ENCODE measurements around the gene NT5M. TPM values are rescaled to one million over a fixed set of nuclear protein-coding genes. Genes with fewer than 3 reads are reported as not detected.

NT5M gene
- total and polyA plus RNA-seq, 8 donors, result 0.72 to 6.6 (median 2.8) TPM; not detected in 2

DNA sequence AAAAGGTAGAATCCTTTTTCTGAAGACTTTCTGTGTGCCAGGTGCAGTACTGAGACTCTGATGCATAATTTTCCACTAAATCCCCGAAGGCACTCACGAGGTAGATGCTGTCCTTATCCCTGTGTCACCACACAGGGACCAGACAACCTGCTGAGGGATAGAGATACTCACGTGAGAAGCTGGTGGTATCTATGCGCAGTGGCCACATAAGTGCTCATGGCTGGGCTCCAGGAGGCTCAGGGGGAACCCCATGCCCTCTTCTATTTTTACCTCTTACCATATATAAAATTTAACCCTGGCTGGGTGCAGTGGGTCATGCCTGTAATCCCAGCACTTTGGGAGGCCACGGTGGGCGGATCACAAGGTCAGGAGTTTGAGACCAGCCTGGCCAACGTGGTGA is 38.3 kb downstream of the NT5M start:
- Histone ChIP-seq H3K9me3 (no peaks in the 10 kb centered on the region), H3K27ac (no peak overlapping the region), H3K4me3 (no peak overlapping the region), H3K36me3 (peaks cover 0 to 11% (median 0%) of the 10 kb centered on the region in 4 donors), H3K4me1 (peaks cover 7 to 14% (median 10%) of the 10 kb centered on the region in 4 donors), H3K27me3 (no peaks in the 10 kb centered on the region)
- intact Hi-C loops (cut with DNase I; ENCODE audit: low total_unique reads), result no loop called here
- TF ChIP-seq POLR2A (IDR thresholded peaks at IDR 0.05) (no peak), POLR2AphosphoS5 (IDR thresholded peaks at IDR 0.05) (no peak), EP300 (IDR thresholded peaks at IDR 0.05) (no peak)
- TF ChIP-seq, protein P1, sequence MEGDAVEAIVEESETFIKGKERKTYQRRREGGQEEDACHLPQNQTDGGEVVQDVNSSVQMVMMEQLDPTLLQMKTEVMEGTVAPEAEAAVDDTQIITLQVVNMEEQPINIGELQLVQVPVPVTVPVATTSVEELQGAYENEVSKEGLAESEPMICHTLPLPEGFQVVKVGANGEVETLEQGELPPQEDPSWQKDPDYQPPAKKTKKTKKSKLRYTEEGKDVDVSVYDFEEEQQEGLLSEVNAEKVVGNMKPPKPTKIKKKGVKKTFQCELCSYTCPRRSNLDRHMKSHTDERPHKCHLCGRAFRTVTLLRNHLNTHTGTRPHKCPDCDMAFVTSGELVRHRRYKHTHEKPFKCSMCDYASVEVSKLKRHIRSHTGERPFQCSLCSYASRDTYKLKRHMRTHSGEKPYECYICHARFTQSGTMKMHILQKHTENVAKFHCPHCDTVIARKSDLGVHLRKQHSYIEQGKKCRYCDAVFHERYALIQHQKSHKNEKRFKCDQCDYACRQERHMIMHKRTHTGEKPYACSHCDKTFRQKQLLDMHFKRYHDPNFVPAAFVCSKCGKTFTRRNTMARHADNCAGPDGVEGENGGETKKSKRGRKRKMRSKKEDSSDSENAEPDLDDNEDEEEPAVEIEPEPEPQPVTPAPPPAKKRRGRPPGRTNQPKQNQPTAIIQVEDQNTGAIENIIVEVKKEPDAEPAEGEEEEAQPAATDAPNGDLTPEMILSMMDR (IDR thresholded peaks at IDR 0.05), result no peak
- WGBS, 5 donors, result 86 to 90% (median 88%) methylated on average over 7 of the region's 7 CpGs
- DNase-seq, result no peak

DNA sequence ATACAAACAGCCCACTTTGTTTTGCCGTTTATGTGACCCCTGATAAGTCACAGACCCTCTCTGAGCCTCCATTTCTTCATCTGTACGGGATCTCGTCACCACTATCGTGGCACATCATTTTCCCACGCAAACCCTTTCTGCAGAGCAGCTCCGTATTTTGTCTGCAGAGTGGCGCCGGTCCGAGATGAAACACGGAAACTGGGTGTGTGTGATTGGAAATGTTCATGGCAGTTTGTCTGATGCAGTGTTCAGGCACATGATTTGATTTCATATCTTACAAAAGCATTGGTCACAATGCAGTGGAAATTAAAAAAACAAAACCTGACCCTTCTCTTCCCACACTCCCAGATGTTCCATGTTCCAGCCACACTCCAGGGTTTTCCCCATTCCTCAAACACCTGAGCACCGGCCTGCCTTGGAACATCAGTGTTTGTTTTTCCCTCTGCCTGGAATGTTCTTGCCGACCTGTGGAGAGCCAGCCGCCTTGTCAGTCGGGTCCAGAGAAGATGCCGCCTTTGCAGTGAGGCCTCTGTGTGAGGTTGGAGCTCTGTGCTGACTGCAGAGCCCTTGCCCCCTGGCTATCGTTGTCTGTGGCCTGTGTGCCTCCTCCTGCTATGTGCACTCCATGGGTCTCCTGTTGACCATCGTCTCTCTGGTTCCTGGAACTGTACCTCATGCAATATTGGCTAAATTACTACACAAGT is 39.2 kb downstream of the NT5M start:
- Histone ChIP-seq H3K4me1 (peaks cover 7 to 14% (median 10%) of the 10 kb centered on the region in 4 donors), H3K4me3 (no peak overlapping the region), H3K27me3 (no peaks in the 10 kb centered on the region), H3K9me3 (no peaks in the 10 kb centered on the region), H3K36me3 (peaks cover 0 to 11% (median 0%) of the 10 kb centered on the region in 4 donors), H3K27ac (no peak overlapping the region)
- 29 to 65% (median 48%) methylated on average over 17 of the region's 17 CpGs for WGBS, 5 donors
- no peak for TF ChIP-seq POLR2AphosphoS5 (IDR thresholded peaks at IDR 0.05)
- TF ChIP-seq EP300 (IDR thresholded peaks at IDR 0.05), result no peak
- TF ChIP-seq, protein P1 (IDR thresholded peaks at IDR 0.05), result no peak
- no peak for TF ChIP-seq POLR2A (IDR thresholded peaks at IDR 0.05)
- intact Hi-C loops (cut with DNase I; ENCODE audit: low total_unique reads), result no loop called here
- DNase-seq, result peak in 1 of 2 donors; percentile 58

DNA sequence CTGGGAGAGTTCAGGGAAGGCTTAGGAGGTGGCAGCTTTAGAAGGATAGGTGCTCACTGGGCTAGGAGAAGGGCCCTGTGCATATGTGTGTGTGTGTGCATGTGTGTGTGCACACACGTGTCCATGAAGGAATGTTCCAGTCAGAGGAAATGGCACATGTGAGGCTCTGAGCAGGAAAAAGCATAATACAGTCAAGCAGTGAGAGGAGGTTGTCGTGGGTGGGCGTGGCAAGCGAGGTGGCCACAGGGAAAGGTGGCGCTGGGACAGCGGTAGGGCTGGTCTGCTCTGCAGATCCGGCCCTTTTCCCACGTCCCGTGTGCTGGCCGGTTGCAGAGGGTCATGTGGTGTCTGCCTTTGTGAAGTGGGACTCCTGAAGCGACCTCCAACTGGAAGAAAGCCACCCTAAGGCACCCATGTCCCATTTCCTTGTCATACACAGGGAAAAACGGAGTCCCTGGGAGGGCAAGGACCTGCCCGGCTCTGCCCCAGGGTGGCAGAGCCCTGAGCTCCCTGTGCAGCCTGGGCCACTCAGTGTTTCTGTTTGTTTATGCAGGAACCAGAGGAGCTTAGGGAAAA is 40.1 kb downstream of the NT5M start:
- H3K4me1 ChIP-seq, result peaks cover 7 to 14% (median 10%) of the 10 kb centered on the region in 4 donors
- TF ChIP-seq POLR2AphosphoS5 (IDR thresholded peaks at IDR 0.05) (no peak), EP300 (IDR thresholded peaks at IDR 0.05) (no peak), POLR2A (IDR thresholded peaks at IDR 0.05) (no peak)
- TF ChIP-seq, protein P1 (IDR thresholded peaks at IDR 0.05), result no peak
- WGBS, 5 donors, result 39 to 61% (median 52%) methylated on average over 12 to 13 of the region's 13 CpGs
- no peaks in the 10 kb centered on the region for H3K9me3 ChIP-seq
- no peaks in the 10 kb centered on the region for H3K27me3 ChIP-seq
- no peak overlapping the region for H3K27ac ChIP-seq
- peaks cover 0 to 11% (median 0%) of the 10 kb centered on the region in 4 donors for H3K36me3 ChIP-seq
- peak in 1 of 2 donors; percentile 50 for DNase-seq
- H3K4me3 ChIP-seq, result no peak overlapping the region
- intact Hi-C loops (cut with DNase I; ENCODE audit: low total_unique reads), result no loop called here

DNA sequence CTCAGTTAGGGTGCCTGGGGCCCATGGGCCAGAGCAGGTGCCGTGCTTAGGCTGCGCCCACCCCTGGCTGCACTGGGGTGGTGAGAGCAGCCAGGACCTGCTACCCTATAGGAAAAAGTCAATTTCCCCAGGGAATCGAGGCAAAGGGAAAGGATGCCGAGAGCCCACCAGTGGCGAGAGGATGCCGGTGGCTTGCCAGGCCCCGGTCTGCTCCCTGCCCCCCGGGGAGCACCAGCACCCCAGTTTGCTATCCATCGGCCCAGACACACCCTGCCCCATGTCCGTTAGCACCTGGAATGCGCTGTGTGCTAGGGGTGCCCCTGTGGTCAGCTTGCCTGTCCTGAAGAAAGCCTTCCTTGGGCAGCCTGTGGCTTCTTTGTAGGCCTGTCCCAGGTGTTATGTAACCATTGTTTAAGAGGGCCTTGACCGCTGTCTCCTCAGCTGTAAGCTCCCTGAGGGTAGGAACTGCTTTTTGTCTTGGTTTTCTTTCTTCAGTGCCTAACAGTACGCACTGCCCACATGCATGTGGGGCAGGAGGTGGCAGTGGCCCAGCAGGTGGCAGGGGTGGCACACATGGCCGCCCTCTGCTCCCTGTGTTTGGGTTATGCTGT is 40.8 kb downstream of the NT5M start:
- no peaks in the 10 kb centered on the region for H3K9me3 ChIP-seq
- H3K4me1 ChIP-seq, result peaks cover 7 to 14% (median 10%) of the 10 kb centered on the region in 4 donors
- 92 to 98% (median 93%) methylated on average over 11 to 14 of the region's 14 CpGs for WGBS, 5 donors
- no peaks in the 10 kb centered on the region for H3K27me3 ChIP-seq
- TF ChIP-seq POLR2AphosphoS5 (IDR thresholded peaks at IDR 0.05) (no peak), POLR2A (IDR thresholded peaks at IDR 0.05) (no peak), EP300 (IDR thresholded peaks at IDR 0.05) (no peak)
- TF ChIP-seq, protein P1 (IDR thresholded peaks at IDR 0.05), result no peak
- intact Hi-C loops (cut with DNase I; ENCODE audit: low total_unique reads), result no loop called here
- H3K4me3 ChIP-seq, result no peak overlapping the region
- peak in 1 of 2 donors; percentile 20 for DNase-seq
- no peak overlapping the region for H3K27ac ChIP-seq
- H3K36me3 ChIP-seq, result peaks cover 0 to 11% (median 0%) of the 10 kb centered on the region in 4 donors
